HepG2 (cell line): ENCODE results near the gene NMT2. TPM values are rescaled to one million over a fixed set of nuclear protein-coding genes. Genes with fewer than 3 reads are reported as not detected.

ENCODE experiments used
- ARNT ChIP-seq: fragments of 450-650 bp; IDR thresholded peaks from 2 replicates; pipeline ENCODE4 v1.6.1; 2017
- CEBPB ChIP-seq: IDR thresholded peaks from 2 replicates; pipeline ENCODE4 v1.6.1; 2011; ENCODE audit warnings: low read depth, low read length, improper control_type of control experiment, borderline replicate concordance
- CREM ChIP-seq, 2 experiments: sonication (generic) in 1 of 2; formaldehyde crosslinking in 1 of 2; IDR thresholded peaks; 2 replicates each; pipeline versions ENCODE4 v1.4.0 to v1.6.1; 2016 to 2020; ENCODE audit warnings: antibody characterized with exemption in 1 of 2, mild to moderate bottlenecking in 1 of 2, missing genetic modification reagents in 1 of 2
- ELF3 ChIP-seq: IDR thresholded peaks from 2 replicates; pipeline ENCODE4 v1.6.1; 2016; ENCODE audit warnings: missing genetic modification reagents, missing compliant biosample characterization
- EP300 ChIP-seq, 3 experiments: sonication (generic) in 1 of 3; formaldehyde crosslinking in 1 of 3; IDR thresholded peaks; 2 replicates each; pipeline versions ENCODE4 v1.5.1 to v1.6.1; 2011 to 2020; ENCODE audit warnings: low read depth in 2 of 3, low read length in 2 of 3, borderline replicate concordance in 1 of 3, improper control_type of control experiment in 1 of 3, mild to moderate bottlenecking in 1 of 3, missing genetic modification reagents in 1 of 3, moderate library complexity in 1 of 3
- FOSL1 ChIP-seq: sonication (generic); formaldehyde crosslinking; IDR thresholded peaks from 2 replicates; pipeline ENCODE4 v1.9.0; 2021; ENCODE audit warnings: missing genetic modification reagents, borderline replicate concordance
- FOXP1 ChIP-seq, 2 experiments: fragments of 450-650 bp in 1 of 2; IDR thresholded peaks; 2 replicates each; pipeline ENCODE4 v1.6.1; 2017 to 2018; ENCODE audit warnings: antibody characterized with exemption in 1 of 2
- GATAD2A ChIP-seq: IDR thresholded peaks from 2 replicates; pipeline ENCODE4 v1.6.1; 2016
- HNF1B ChIP-seq: sonication (generic); formaldehyde crosslinking; IDR thresholded peaks from 2 replicates; pipeline ENCODE4 v1.5.1; 2020; ENCODE audit warnings: mild to moderate bottlenecking, moderate library complexity, missing genetic modification reagents
- HNF4A ChIP-seq: sonication (generic); formaldehyde crosslinking; IDR thresholded peaks from 2 replicates; pipeline ENCODE4 v1.4.0; 2020; ENCODE audit warnings: missing genetic modification reagents
- HNF4G ChIP-seq, 2 experiments: sonication (generic) in 1 of 2; formaldehyde crosslinking in 1 of 2; IDR thresholded peaks; 2 replicates each; pipeline versions ENCODE4 v1.4.0 to v1.6.1; 2011 to 2020; ENCODE audit warnings: borderline replicate concordance in 2 of 2, low read depth in 2 of 2, mild to moderate bottlenecking in 2 of 2, low read length in 1 of 2, missing genetic modification reagents in 1 of 2, moderate library complexity in 1 of 2
- NCOR1 ChIP-seq: fragments of 200-600 bp; sonication (generic); IDR thresholded peaks from 2 replicates; pipeline ENCODE4 v1.7.0; 2017; ENCODE audit warnings: antibody characterized with exemption, low read length, borderline replicate concordance
- PAWR ChIP-seq: sonication (generic); formaldehyde crosslinking; IDR thresholded peaks from 2 replicates; pipeline ENCODE4 v1.4.0; 2020; ENCODE audit warnings: missing genetic modification reagents, mild to moderate bottlenecking, borderline replicate concordance
- PAXIP1 ChIP-seq: sonication (generic); formaldehyde crosslinking; conservative IDR thresholded peaks from 2 replicates; pipeline ENCODE4 v1.4.0; 2020; ENCODE audit warnings: mild to moderate bottlenecking, missing genetic modification reagents, moderate library complexity
- PRMT3 ChIP-seq: sonication (generic); formaldehyde crosslinking; IDR thresholded peaks from 2 replicates; pipeline ENCODE4 v1.8.1; 2022; ENCODE audit warnings: low read depth, mild to moderate bottlenecking, moderate library complexity, missing genetic modification reagents, borderline replicate concordance
- RCOR2 ChIP-seq: IDR thresholded peaks from 2 replicates; pipeline ENCODE4 v1.6.1; 2016; ENCODE audit warnings: missing biosample characterization, missing genetic modification reagents
- ZMYM3 ChIP-seq: sonication (generic); formaldehyde crosslinking; IDR thresholded peaks from 2 replicates; pipeline ENCODE4 v1.5.1; 2020; ENCODE audit warnings: mild to moderate bottlenecking, missing genetic modification reagents
- ZNF382 ChIP-seq: sonication (generic); formaldehyde crosslinking; IDR thresholded peaks from 2 replicates; pipeline ENCODE4 v1.5.0; 2020; ENCODE audit warnings: missing genetic modification reagents, mild to moderate bottlenecking, borderline replicate concordance
- ZNF7 ChIP-seq: IDR thresholded peaks from 2 replicates; pipeline ENCODE4 v1.6.1; 2016; ENCODE audit warnings: missing biosample characterization, missing genetic modification reagents
- ZNF781 ChIP-seq: sonication (generic); formaldehyde crosslinking; IDR thresholded peaks from 2 replicates; pipeline ENCODE4 v1.5.1; 2020; ENCODE audit warnings: borderline replicate concordance, mild to moderate bottlenecking, missing genetic modification reagents; ENCODE audit errors: not compliant biosample characterization
- polyA plus RNA-seq, 8 experiments: library from polyadenylated mRNA; depleted of rRNA in 3 of 8; stranded (reverse) in 7 of 8; unstranded in 1 of 8; fragments of >200 nt; fragmentation: Illumina TruSeq in 4 of 8; extraction: Trizol in 4 of 8; gene quantifications; 2 replicates each; pipeline versions ENCODE4 v1.2.1 to v1.2.3, GENCODE V29; 2011 to 2016; ENCODE audit warnings: low read depth in 4 of 8, missing spikeins in 1 of 8, mixed read lengths in 1 of 8; ENCODE audit not compliant: insufficient read depth in 1 of 8
- total RNA-seq, 5 experiments: library from RNA; depleted of rRNA; stranded (reverse); fragments of >200 nt; fragmentation: Illumina TruSeq; extraction: Trizol; gene quantifications; 2 replicates each; pipeline ENCODE4 v1.2.3, GENCODE V29; 2016; ENCODE audit warnings: low read depth in 1 of 5
- TF ChIP-seq, protein P1 (sequence below): IDR thresholded peaks from 2 replicates; pipeline ENCODE4 v1.4.0; 2020; ENCODE audit warnings: mild to moderate bottlenecking, missing genetic modification reagents

NMT2 gene
- total and polyA plus RNA-seq, 2 of the 13 experiments (the other 11 are each of a cell fraction or from before 2014, with no cell fraction given), result 10.1 to 23.8 TPM

GRCh38 chr10:15137036-15137359 lies 31.5 kb downstream of the NMT2 start (continued):
- TF ChIP-seq GATAD2A (peak; percentile 70; the same call in 1 of the 2 replicates), FOSL1 (peak; percentile 21; the same call in 1 of the 2 replicates), CEBPB (peak; percentile 62; the same call in 1 of the 2 replicates), HNF1B (CRISPR knock-in tag) (no peak), PAWR (CRISPR knock-in tag) (no peak), ZMYM3 (CRISPR knock-in tag) (no peak), EP300 (IDR thresholded peaks at IDR 0.05; ENCODE audit: low read depth in 2 of 2, low read length in 2 of 2) (peak in 1 of 2 experiments; percentile 62; a peak in 1 of 4 replicates), EP300 (CRISPR knock-in tag; IDR thresholded peaks at IDR 0.05; ENCODE audit: borderline replicate concordance) (no peak), ZNF7 (no peak), CREM (IDR thresholded peaks at IDR 0.05) (peak; percentile 38; the same call in 1 of the 2 replicates), CREM (CRISPR knock-in tag; IDR thresholded peaks at IDR 0.05) (no peak), ZNF781 (CRISPR knock-in tag) (no peak), HNF4G (IDR thresholded peaks at IDR 0.05; ENCODE audit: borderline replicate concordance, low read depth, low read length) (peak; percentile 70; the same call in 1 of the 2 replicates), HNF4G (CRISPR knock-in tag; IDR thresholded peaks at IDR 0.05; ENCODE audit: borderline replicate concordance, low read depth) (no peak), RCOR2 (CRISPR knock-in tag) (peak; percentile 28; the same call in 1 of the 2 replicates), ZNF382 (no peak), PRMT3 (no peak), HNF4A (peak; percentile 67), PAXIP1 (peak; percentile 64; the same call in 1 of the 2 replicates), ELF3 (no peak), NCOR1 (peak; percentile 35; the same call in 1 of the 2 replicates), ARNT (no peak), FOXP1 (IDR thresholded peaks at IDR 0.05) (no peak), FOXP1 (CRISPR knock-in tag; IDR thresholded peaks at IDR 0.05) (peak; percentile 23; the same call in 1 of the 2 replicates)
- TF ChIP-seq, protein P1, sequence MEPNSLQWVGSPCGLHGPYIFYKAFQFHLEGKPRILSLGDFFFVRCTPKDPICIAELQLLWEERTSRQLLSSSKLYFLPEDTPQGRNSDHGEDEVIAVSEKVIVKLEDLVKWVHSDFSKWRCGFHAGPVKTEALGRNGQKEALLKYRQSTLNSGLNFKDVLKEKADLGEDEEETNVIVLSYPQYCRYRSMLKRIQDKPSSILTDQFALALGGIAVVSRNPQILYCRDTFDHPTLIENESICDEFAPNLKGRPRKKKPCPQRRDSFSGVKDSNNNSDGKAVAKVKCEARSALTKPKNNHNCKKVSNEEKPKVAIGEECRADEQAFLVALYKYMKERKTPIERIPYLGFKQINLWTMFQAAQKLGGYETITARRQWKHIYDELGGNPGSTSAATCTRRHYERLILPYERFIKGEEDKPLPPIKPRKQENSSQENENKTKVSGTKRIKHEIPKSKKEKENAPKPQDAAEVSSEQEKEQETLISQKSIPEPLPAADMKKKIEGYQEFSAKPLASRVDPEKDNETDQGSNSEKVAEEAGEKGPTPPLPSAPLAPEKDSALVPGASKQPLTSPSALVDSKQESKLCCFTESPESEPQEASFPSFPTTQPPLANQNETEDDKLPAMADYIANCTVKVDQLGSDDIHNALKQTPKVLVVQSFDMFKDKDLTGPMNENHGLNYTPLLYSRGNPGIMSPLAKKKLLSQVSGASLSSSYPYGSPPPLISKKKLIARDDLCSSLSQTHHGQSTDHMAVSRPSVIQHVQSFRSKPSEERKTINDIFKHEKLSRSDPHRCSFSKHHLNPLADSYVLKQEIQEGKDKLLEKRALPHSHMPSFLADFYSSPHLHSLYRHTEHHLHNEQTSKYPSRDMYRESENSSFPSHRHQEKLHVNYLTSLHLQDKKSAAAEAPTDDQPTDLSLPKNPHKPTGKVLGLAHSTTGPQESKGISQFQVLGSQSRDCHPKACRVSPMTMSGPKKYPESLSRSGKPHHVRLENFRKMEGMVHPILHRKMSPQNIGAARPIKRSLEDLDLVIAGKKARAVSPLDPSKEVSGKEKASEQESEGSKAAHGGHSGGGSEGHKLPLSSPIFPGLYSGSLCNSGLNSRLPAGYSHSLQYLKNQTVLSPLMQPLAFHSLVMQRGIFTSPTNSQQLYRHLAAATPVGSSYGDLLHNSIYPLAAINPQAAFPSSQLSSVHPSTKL, result peak; percentile 67
